ACHN (cell line): ENCODE results near the gene AKT1.

Experiments
- DNase-seq: peaks from one replicate; pipeline ENCODE4 v3.0.0-alpha.2; 2015
- in situ Hi-C: cut with HindIII; loops from 2 replicates; pipeline ENCODE4 v1.10.0; 2017; ENCODE audit warnings: low sequenced_read_pairs, low pct_ligation_motif_present, low pct_unique_long_range_greater_than_20kb

Gene AKT1

GRCh38 chr14:104802394-104803184 lies 7.0 kb upstream of the AKT1 start:
- in situ Hi-C loops, result no loop called here
- no peak for DNase-seq

- no peak for DNase-seq
- in situ Hi-C loops, result no loop called here
Observed at GRCh38 chr14:104801520-104802393, 6.2 kb upstream of the AKT1 start.

GRCh38 chr14:104800771-104801519 lies 5.4 kb upstream of the AKT1 start, which contains the start of gene ZBTB42:
ZBTB42 (plus strand) TSS chr14:104801101; CDS start chr14:104801198, 97 bp downstream.
- in situ Hi-C loops, result no loop called here
- peak; percentile 64 for DNase-seq

GRCh38 chr14:104800015-104800770 lies 4.6 kb upstream of the AKT1 start:
- in situ Hi-C loops, result no loop called here
- peak; percentile 77 for DNase-seq

GRCh38 chr14:104799244-104800014 lies 3.9 kb upstream of the AKT1 start:
- no peak for DNase-seq

GRCh38 chr14:104798300-104799243 lies 3.0 kb upstream of the AKT1 start:
- in situ Hi-C loops, result no loop called here

More at GRCh38 chr14:104799244-104800014, 3.9 kb upstream of the AKT1 start:
- in situ Hi-C loops, result no loop called here

GRCh38 chr14:104797115-104798044 lies 1.8 kb upstream of the AKT1 start:
- in situ Hi-C loops, result no loop called here

More at GRCh38 chr14:104798300-104799243, 3.0 kb upstream of the AKT1 start:
- DNase-seq, result no peak

GRCh38 chr14:104796687-104797081 lies 1.1 kb upstream of the AKT1 start:
- in situ Hi-C loops, result no loop called here
- no peak for DNase-seq

More at GRCh38 chr14:104797115-104798044, 1.8 kb upstream of the AKT1 start:
- no peak for DNase-seq

GRCh38 chr14:104795781-104796686 lies 486 bp upstream of the AKT1 start:
- peak; percentile 49 for DNase-seq
- in situ Hi-C loops, result no loop called here

- DNase-seq, result peak; percentile 36
- in situ Hi-C loops, result no loop called here
Observed at GRCh38 chr14:104794631-104794992, 936 bp downstream of the AKT1 start.

- in situ Hi-C loops, result no loop called here
- peak; percentile 12 for DNase-seq
Observed at GRCh38 chr14:104794099-104794498, 1.4 kb downstream of the AKT1 start.

- no peak for DNase-seq
- in situ Hi-C loops, result no loop called here
Observed at GRCh38 chr14:104793703-104793959, 1.9 kb downstream of the AKT1 start.

GRCh38 chr14:104792945-104793702 lies 2.4 kb downstream of the AKT1 start:
- DNase-seq, result no peak
- in situ Hi-C loops, result no loop called here
